ENCODE measurements around the gene ACVRL1. TPM values are rescaled to one million over a fixed set of nuclear protein-coding genes. Genes with fewer than 3 reads are reported as not detected.
A peak's percentile ranks its signal among the peaks of the same experiment; 100 is the strongest.

ACVRL1 gene
- polyA plus RNA-seq, 1 donor (not counting 4 experiments of a cell fraction or from before 2014, with no cell fraction given) = not detected

GRCh38 chr12:51972849-51973273, 65.6 kb downstream of the ACVRL1 start:
- peaks cover 38% of the 10 kb centered on the region for H3K4me1 ChIP-seq (ENCODE audit: control insufficient read depth, extremely low read depth, insufficient read depth, low read length)
- peak overlapping the region; percentile 72 for H3K4me2 ChIP-seq (ENCODE audit: control insufficient read depth, extremely low read depth, insufficient read depth, low read depth, low read length)
- dilution Hi-C loops (cut with MboI; ENCODE audit: extremely low pct_ligation_motif_present, low sequenced_read_pairs) = no loop called here

More at GRCh38 chr12:51972849-51973273, 65.6 kb downstream of the ACVRL1 start:
- no peaks in the 10 kb centered on the region for H3K9me1 ChIP-seq (ENCODE audit: control insufficient read depth, extremely low read depth, insufficient read depth, low read length)
- FAIRE-seq (peak; percentile 26), DNase-seq (ENCODE audit: low read depth, low spot score) (no peak)
- peaks cover 6 to 18% of the 10 kb centered on the region in 2 experiments for H3K36me3 ChIP-seq (ENCODE audit: control insufficient read depth in 2 of 2, extremely low read depth in 1 of 2, insufficient read depth in 2 of 2, low read length in 2 of 2)
- H3K27ac ChIP-seq (ENCODE audit: control insufficient read depth, insufficient read depth, low read length) = peak overlapping the region; percentile 82
- TF ChIP-seq CTCF (optimal IDR thresholded peaks at IDR 0.05 in 1 of 3, IDR thresholded peaks at IDR 0.05 in 1 of 3, conservative IDR thresholded peaks at IDR 0.05 in 1 of 3; ENCODE audit: extremely low read depth in 1 of 3, insufficient read depth in 2 of 3, low read length in 3 of 3) (no peak), EZH2 (IDR thresholded peaks at IDR 0.05; ENCODE audit: low read length) (no peak)
- H4K20me1 ChIP-seq (ENCODE audit: control insufficient read depth, extremely low read depth, insufficient read depth, low read length) = no peaks in the 10 kb centered on the region
- H3K9ac ChIP-seq (ENCODE audit: control insufficient read depth, extremely low read depth, insufficient read depth, low read length) = peak overlapping the region; percentile 40
- no peak overlapping the region for H2AFZ ChIP-seq (ENCODE audit: control insufficient read depth, low read length)
- H3K4me3 ChIP-seq (ENCODE audit: control insufficient read depth in 2 of 3, extremely low read depth in 1 of 3, insufficient read depth in 2 of 3, low read depth in 1 of 3, low read length in 3 of 3) = peak overlapping the region in 1 of 3 experiments; percentile 22
- no peaks in the 10 kb centered on the region for H3K9me3 ChIP-seq (ENCODE audit: control insufficient read depth, low read depth, low read length)
- no peaks in the 10 kb centered on the region for H3K27me3 ChIP-seq (ENCODE audit: control insufficient read depth, extremely low read depth, insufficient read depth, low read length)
- H3K79me2 ChIP-seq (ENCODE audit: control insufficient read depth, insufficient read depth, low read length) = peaks cover 29% of the 10 kb centered on the region

Other genes starting within 250 kb of the ACVRL1 start
- not detected in 3 replicates for gene FIGNL2, start 58.8 kb upstream of the ACVRL1 start, polyA plus RNA-seq
- not detected in 3 replicates for gene ANKRD33, start 19.4 kb upstream of the ACVRL1 start, polyA plus RNA-seq
- 11.8 to 15.3 TPM (median 12.7 TPM) in 3 replicates for gene ACVR1B, start 44.2 kb downstream of the ACVRL1 start, polyA plus RNA-seq
- 0.54 to 0.86 TPM (median 0.56 TPM) in 3 replicates for gene TAMALIN, start 99.4 kb downstream of the ACVRL1 start, polyA plus RNA-seq
- 0.69 to 7.8 TPM (median 3.9 TPM) in 3 replicates for gene NR4A1, start 143.9 kb downstream of the ACVRL1 start, polyA plus RNA-seq
- 62.7 to 74.7 TPM (median 73.9 TPM) in 3 replicates for gene ATG101, start 162.5 kb downstream of the ACVRL1 start, polyA plus RNA-seq
- gene SMIM41, start 172.2 kb downstream of the ACVRL1 start, polyA plus RNA-seq = not detected in 3 replicates

Measured in keratinocyte (primary cell).